Left lung (tissue), 10 donors: ENCODE data around the gene SERPIND1. TPM values are rescaled to one million over a fixed set of nuclear protein-coding genes. Genes with fewer than 3 reads are reported as not detected.

ENCODE experiments used
- ATAC-seq: fragments of 200-7000 bp; cut with Tn5 transposase; one replicate; pipeline ENCODE4 v1.9.1; 2020; ENCODE audit warnings: moderate library complexity
- DNase-seq, 4 donors: peaks; one replicate each; pipeline ENCODE4 v3.0.0-alpha.2; 2013 to 2020
- H3K27ac ChIP-seq, 2 donors: fragments of 200-600 bp; sonication (generic) in 1 of 2; one replicate each; pipeline versions ENCODE4 v1.5.0 to v1.8.0; 2020 to 2021
- H3K27me3 ChIP-seq, 2 donors: fragments of 200-600 bp; sonication (generic) in 1 of 2; one replicate each; pipeline versions ENCODE4 v1.5.0 to v1.8.0; 2020 to 2021
- H3K36me3 ChIP-seq, 2 donors: fragments of 200-600 bp; sonication (generic) in 1 of 2; one replicate each; pipeline versions ENCODE4 v1.5.0 to v1.8.0; 2020 to 2021
- H3K4me1 ChIP-seq, 2 donors: fragments of 200-600 bp; one replicate each; pipeline ENCODE4 v1.8.0; 2021
- H3K4me3 ChIP-seq, 2 donors: fragments of 200-600 bp; sonication (generic) in 1 of 2; one replicate each; pipeline versions ENCODE4 v1.5.0 to v1.8.0; 2020 to 2021; ENCODE audit warnings: mild to moderate bottlenecking in 1 of 2
- H3K9me3 ChIP-seq, 2 donors: fragments of 200-600 bp; sonication (generic) in 1 of 2; one replicate each; pipeline versions ENCODE4 v1.5.0 to v1.8.0; 2020 to 2021
- CTCF ChIP-seq, 2 donors: fragments of 200-600 bp; sonication (generic) in 1 of 2; IDR thresholded peaks; one replicate each; pipeline versions ENCODE4 v1.5.0 to v1.8.0; 2021; ENCODE audit warnings: antibody characterized with exemption in 2 of 2
- intact Hi-C, 2 donors: fragments of 100-400 bp; cut with DNase I; formaldehyde crosslinking; loops; one replicate each; pipeline versions ENCODE4 v1.11.2 to v1.14.2; 2022
- polyA plus RNA-seq, 6 donors: library from polyadenylated mRNA; unstranded; fragments of 120-200 nt; gene quantifications; one replicate each; pipeline ENCODE4 v1.2.1, GENCODE V29; 2013; ENCODE audit not compliant: insufficient read length in 6 of 6
- total RNA-seq, 2 donors: library from RNA; stranded (reverse); fragmentation: NEBNext Ultra II Directional; extraction: Animal tissue kit (Norgen Biotek cat#: 25700); gene quantifications; one replicate each; pipeline ENCODE4 v1.2.1, GENCODE V29; 2021
- donor health status: DM: no; HTN: yes; CAD: no.
- donor health status: DM: no; HTN: no; CAD: no.

The SERPIND1 gene
- total and polyA plus RNA-seq, 8 donors, result 0.13 to 3.5 (median 0.40) TPM; not detected in 1

- no peak for TF ChIP-seq CTCF (IDR thresholded peaks at IDR 0.05)
- Histone ChIP-seq H3K36me3 (peaks cover 0 to 79% of the 10 kb centered on the region in 2 donors), H3K9me3 (no peaks in the 10 kb centered on the region), H3K4me1 (peaks cover 14 to 34% of the 10 kb centered on the region in 2 donors), H3K27me3 (no peaks in the 10 kb centered on the region), H3K4me3 (no peak overlapping the region), H3K27ac (no peak overlapping the region)
- DNase-seq (peak in 1 of 4 donors; percentile 54), ATAC-seq (no peak)
- intact Hi-C loops, result no loop called here
Measured at GRCh38 chr22:20752104-20752741, 21.7 kb upstream of the SERPIND1 start.

DNA sequence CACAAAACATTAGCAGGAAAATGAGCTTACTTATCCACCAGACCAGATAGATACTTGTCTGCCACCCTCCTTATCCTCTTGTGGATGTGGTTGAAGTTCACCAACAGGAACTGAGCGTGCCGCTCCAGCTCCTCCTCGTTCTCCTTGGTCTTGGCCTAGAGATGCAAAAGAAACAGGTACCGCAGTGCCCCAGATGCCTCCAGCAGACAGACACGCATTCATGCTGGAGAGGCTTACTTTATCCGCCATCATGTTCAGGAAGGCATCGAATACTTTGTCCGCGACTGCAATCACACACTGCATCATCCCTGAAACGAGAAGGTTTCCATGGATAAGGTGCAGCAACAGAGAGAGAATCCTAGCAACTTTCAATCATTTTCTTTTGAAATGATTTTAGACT is 21.0 kb upstream of the SERPIND1 start:
- no peak for TF ChIP-seq CTCF (IDR thresholded peaks at IDR 0.05)
- no peak overlapping the region for H3K4me3 ChIP-seq
- H3K4me1 ChIP-seq, result peaks cover 14 to 34% of the 10 kb centered on the region in 2 donors
- H3K36me3 ChIP-seq, result peaks cover 0 to 79% of the 10 kb centered on the region in 2 donors
- H3K27ac ChIP-seq, result no peak overlapping the region
- DNase-seq (peak in 1 of 4 donors; percentile 2), ATAC-seq (no peak)
- H3K9me3 ChIP-seq, result no peaks in the 10 kb centered on the region
- H3K27me3 ChIP-seq, result no peaks in the 10 kb centered on the region
- intact Hi-C loops, result no loop called here

- DNase-seq, result no peak
- no peak overlapping the region for H3K27ac ChIP-seq
- no peak overlapping the region for H3K4me3 ChIP-seq
- H3K36me3 ChIP-seq, result peaks cover 4 to 80% of the 10 kb centered on the region in 2 donors
- no peak for TF ChIP-seq CTCF (IDR thresholded peaks at IDR 0.05)
- no peaks in the 10 kb centered on the region for H3K4me1 ChIP-seq
- H3K27me3 ChIP-seq, result no peaks in the 10 kb centered on the region
- intact Hi-C loops, result no loop called here
- no peaks in the 10 kb centered on the region for H3K9me3 ChIP-seq
- ATAC-seq, result no peak
Measured at GRCh38 chr22:20756846-20757245, 17.1 kb upstream of the SERPIND1 start.

GRCh38 chr22:20758688-20759087 is 15.2 kb upstream of the SERPIND1 start:
- Histone ChIP-seq H3K9me3 (no peaks in the 10 kb centered on the region), H3K27ac (no peak overlapping the region), H3K27me3 (no peaks in the 10 kb centered on the region), H3K4me1 (no peaks in the 10 kb centered on the region), H3K4me3 (no peak overlapping the region), H3K36me3 (peaks cover 7 to 82% of the 10 kb centered on the region in 2 donors)
- TF ChIP-seq CTCF (IDR thresholded peaks at IDR 0.05), result no peak
- intact Hi-C loops, result no loop called here
- ATAC-seq (peak; percentile 63), DNase-seq (peak in 1 of 4 donors; percentile 23)

- no peak overlapping the region for H3K27ac ChIP-seq
- no peaks in the 10 kb centered on the region for H3K9me3 ChIP-seq
- no peaks in the 10 kb centered on the region for H3K27me3 ChIP-seq
- H3K4me1 ChIP-seq, result no peaks in the 10 kb centered on the region
- TF ChIP-seq CTCF (IDR thresholded peaks at IDR 0.05), result no peak
- intact Hi-C loops, result no loop called here
- DNase-seq (no peak), ATAC-seq (no peak)
- H3K4me3 ChIP-seq, result no peak overlapping the region
- H3K36me3 ChIP-seq, result peaks cover 7 to 83% of the 10 kb centered on the region in 2 donors
Measured at GRCh38 chr22:20760084-20760483, 13.8 kb upstream of the SERPIND1 start.
